A549 (cell line): Measurements from ENCODE around the gene GBF1.

Source experiments
- ESRRA ChIP-seq: fragments of 150-350 bp; IDR thresholded peaks from 2 replicates; pipeline ENCODE4 v1.6.1; 2014; ENCODE audit warnings: mild to moderate bottlenecking, low read length, borderline replicate concordance
- JUNB ChIP-seq: fragments of >200 bp; sonication (Bioruptor Twin); formaldehyde crosslinking; IDR thresholded peaks from 2 replicates; pipeline ENCODE4 v1.6.1; 2016
- MAFK ChIP-seq: fragments of 450-650 bp; IDR thresholded peaks from 2 replicates; pipeline ENCODE4 v1.6.1; 2014; ENCODE audit not compliant: partially characterized antibody
- RFX5 ChIP-seq: fragments of 450-650 bp; IDR thresholded peaks from 2 replicates; pipeline ENCODE4 v1.7.1; 2014; ENCODE audit warnings: antibody characterized with exemption, mild to moderate bottlenecking, moderate library complexity
- RNF2 ChIP-seq: fragments of 200-600 bp; sonication (generic); IDR thresholded peaks from 2 replicates; pipeline ENCODE4 v1.6.1; 2016; ENCODE audit warnings: low read depth, mild to moderate bottlenecking, antibody characterized with exemption, moderate library complexity, borderline replicate concordance
- TP53 ChIP-seq: fragments of 250-450 bp; sonication (Bioruptor Pico); IDR thresholded peaks from 2 replicates; pipeline ENCODE4 v1.5.0; 2021; ENCODE audit warnings: mild to moderate bottlenecking, moderate library complexity
- TF ChIP-seq, protein P1 (sequence below): fragments of >200 bp; sonication (Bioruptor Twin); formaldehyde crosslinking; IDR thresholded peaks from 3 replicates; pipeline ENCODE4 v1.5.1; 2016
- TF ChIP-seq, protein P2 (sequence below): fragments of 450-650 bp; IDR thresholded peaks from 2 replicates; pipeline ENCODE4 v1.6.1; 2014; ENCODE audit warnings: antibody characterized with exemption
- TF ChIP-seq, protein P3 (sequence below): IDR thresholded peaks from 2 replicates; pipeline ENCODE4 v1.6.1; 2012; ENCODE audit warnings: low read depth, borderline replicate concordance

DNA sequence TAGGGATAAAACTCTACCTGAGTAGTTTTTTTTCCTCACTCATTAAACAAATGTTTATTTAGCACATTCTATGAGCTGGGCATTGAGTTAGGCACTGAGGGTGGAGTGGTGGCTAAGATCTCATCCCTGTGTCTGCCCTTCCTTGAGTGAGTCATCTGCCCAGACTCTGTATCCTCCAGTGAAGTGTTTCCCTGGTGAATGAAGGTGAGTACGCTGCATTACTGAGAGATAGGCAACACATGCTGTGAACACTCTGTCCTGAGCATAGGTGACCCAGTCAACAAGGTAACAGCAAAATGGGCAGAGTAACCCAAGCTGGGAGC lies 9.8 kb upstream of the GBF1 start:
- TF ChIP-seq, protein P1, sequence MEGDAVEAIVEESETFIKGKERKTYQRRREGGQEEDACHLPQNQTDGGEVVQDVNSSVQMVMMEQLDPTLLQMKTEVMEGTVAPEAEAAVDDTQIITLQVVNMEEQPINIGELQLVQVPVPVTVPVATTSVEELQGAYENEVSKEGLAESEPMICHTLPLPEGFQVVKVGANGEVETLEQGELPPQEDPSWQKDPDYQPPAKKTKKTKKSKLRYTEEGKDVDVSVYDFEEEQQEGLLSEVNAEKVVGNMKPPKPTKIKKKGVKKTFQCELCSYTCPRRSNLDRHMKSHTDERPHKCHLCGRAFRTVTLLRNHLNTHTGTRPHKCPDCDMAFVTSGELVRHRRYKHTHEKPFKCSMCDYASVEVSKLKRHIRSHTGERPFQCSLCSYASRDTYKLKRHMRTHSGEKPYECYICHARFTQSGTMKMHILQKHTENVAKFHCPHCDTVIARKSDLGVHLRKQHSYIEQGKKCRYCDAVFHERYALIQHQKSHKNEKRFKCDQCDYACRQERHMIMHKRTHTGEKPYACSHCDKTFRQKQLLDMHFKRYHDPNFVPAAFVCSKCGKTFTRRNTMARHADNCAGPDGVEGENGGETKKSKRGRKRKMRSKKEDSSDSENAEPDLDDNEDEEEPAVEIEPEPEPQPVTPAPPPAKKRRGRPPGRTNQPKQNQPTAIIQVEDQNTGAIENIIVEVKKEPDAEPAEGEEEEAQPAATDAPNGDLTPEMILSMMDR, result no peak
- no peak for TF ChIP-seq JUNB
- TF ChIP-seq ESRRA, result no peak
- TF ChIP-seq, protein P2, sequence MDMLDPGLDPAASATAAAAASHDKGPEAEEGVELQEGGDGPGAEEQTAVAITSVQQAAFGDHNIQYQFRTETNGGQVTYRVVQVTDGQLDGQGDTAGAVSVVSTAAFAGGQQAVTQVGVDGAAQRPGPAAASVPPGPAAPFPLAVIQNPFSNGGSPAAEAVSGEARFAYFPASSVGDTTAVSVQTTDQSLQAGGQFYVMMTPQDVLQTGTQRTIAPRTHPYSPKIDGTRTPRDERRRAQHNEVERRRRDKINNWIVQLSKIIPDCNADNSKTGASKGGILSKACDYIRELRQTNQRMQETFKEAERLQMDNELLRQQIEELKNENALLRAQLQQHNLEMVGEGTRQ, result no peak
- TF ChIP-seq TP53, result no peak
- no peak for TF ChIP-seq RFX5
- TF ChIP-seq, protein P3, sequence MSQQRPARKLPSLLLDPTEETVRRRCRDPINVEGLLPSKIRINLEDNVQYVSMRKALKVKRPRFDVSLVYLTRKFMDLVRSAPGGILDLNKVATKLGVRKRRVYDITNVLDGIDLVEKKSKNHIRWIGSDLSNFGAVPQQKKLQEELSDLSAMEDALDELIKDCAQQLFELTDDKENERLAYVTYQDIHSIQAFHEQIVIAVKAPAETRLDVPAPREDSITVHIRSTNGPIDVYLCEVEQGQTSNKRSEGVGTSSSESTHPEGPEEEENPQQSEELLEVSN, result no peak
- TF ChIP-seq RNF2, result no peak
- no peak for TF ChIP-seq MAFK
